GM19239 (cell line): ENCODE measurements around the gene NDUFA7.
"Not testable (repeated sequence)": the region's sequence is repeated elsewhere in the genome, so short reads cannot be mapped to it uniquely, and the experiment has no call there.

ENCODE experiments used
- DNase-seq: peaks from one replicate; pipeline ENCODE4 v3.0.0; 2011; ENCODE audit warnings: low spot score; ENCODE audit not compliant: insufficient read length
- FAIRE-seq: peaks from 2 replicates; lab custom pipeline; 2011; peaks lifted over from hg19 to GRCh38; lab: Jason Lieb, UNC

The NDUFA7 gene

DNA sequence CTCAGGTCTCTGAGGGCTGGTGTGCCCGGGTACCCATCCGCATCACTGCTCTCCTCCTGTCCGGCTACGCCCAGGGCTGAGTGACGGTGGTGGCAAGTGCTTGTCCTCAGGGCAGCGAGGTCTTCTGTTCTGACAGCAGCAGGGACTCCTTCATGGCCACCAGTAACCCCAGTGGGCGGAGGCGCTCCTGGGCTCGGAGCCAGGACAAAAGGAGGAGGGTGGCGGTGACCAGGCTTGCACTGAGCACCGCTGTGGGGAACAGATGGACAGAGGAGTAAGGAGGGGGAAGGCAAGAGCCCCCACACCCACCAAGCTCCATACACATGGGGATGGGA, 18.9 kb downstream of the NDUFA7 start:
- no peak for FAIRE-seq
- no peak for DNase-seq

- DNase-seq, result not testable (repeated sequence)
- peak; percentile 87 for FAIRE-seq
These were observed 29.8 kb downstream of the NDUFA7 start for GRCh38 chr19:8291337-8291736.

- not testable (repeated sequence) for DNase-seq
- peak; percentile 88 for FAIRE-seq
These were observed 44.7 kb downstream of the NDUFA7 start for GRCh38 chr19:8276508-8276907.

DNA sequence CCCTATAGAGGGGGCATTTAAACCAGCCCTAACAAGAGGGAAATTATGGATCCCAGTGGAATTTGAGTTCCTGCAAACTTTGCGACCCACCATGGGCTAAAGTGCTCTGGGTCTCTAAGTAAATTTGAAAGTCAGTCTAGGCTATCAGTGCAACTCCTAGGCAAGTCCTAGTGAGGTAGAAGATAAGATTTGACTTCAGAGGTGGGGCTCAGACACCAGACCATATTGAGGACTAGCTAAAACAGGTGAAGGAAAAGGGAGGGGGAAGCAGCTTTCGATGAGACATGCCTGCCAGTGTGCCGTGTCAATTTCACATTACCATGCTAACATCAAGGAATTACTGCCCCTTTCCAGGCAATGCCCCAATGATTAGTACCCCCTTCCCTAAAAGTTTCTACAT, 51.5 kb downstream of the NDUFA7 start:
- no peak for DNase-seq
- no peak for FAIRE-seq

DNA sequence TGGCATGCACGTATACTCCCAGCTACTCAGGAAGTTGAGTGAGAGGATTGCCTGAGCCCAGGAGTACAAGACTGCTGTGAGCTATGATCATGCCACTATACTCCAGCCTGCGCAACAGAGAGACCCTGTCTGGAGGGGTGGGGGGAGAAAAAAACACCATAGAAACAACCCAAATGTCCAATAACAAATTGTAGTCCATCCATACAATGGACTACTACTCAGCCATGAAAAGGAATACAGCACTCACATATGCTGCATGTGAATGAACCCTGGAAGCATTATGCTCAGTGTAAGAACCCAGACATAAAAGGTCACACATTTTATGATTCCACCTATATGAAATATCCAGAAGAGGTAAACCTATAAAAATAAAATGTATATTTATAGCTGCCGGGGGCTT, 55.3 kb downstream of the NDUFA7 start:
- FAIRE-seq, result no peak
- no peak for DNase-seq

GRCh38 chr19:8264248-8264647, 56.9 kb downstream of the NDUFA7 start:
- not testable (repeated sequence) for DNase-seq, FAIRE-seq

DNA sequence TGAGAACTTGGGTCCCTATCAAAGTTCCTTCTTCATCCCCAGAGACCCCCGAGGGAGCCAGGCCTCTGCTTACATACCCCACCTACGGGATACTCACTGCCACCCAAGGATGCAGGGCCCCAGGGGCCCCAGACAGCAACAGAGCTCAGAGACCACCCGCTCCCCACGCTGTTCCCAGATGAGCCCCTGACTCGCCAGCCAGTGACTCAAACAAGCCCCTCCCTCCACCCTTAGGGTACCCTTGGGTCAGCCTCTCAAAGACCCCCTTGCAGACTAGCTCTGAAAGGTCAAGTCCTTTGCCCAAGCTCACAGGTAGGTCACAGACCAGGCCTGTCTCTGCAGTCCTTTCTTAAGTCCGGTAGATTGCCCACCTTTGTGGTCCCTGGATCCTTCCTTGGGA, 58.7 kb downstream of the NDUFA7 start:
- FAIRE-seq (no peak), DNase-seq (no peak)

DNA sequence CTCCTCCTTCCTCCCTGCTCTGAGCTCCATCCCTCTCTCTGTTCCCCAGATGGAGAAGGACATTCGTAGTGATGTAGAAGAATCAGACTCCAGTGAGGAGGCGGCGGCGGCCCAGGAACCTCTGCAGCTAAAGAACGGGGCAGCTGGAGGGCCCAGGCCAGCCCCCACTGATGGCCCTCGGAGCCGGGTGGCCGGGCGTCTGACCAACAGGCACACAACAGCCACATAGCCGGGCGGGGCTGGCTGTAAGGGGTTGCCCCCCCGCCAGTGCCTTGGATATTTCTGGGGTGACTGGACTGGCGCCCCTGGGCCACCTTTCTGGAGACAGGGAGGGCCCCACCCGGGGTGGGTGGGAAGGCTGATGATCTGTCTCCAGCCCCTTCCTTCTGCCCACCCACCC, 59.3 kb downstream of the NDUFA7 start:
- DNase-seq (no peak), FAIRE-seq (no peak)

GRCh38 chr19:8261347-8261746, 59.8 kb downstream of the NDUFA7 start:
- FAIRE-seq (no peak), DNase-seq (no peak)
